ENCODE results near the gene SORCS3. TPM values are rescaled to one million over a fixed set of nuclear protein-coding genes. Genes with fewer than 3 reads are reported as not detected.

Gene SORCS3
- total and polyA plus RNA-seq, 9 of the 15 experiments (the other 6 are each of a cell fraction or from before 2014, with no cell fraction given), result not detected

GRCh38 chr10:104767745-104768144 lies 126.7 kb downstream of the SORCS3 start:
- ATAC-seq (no peak), DNase-seq (ENCODE audit: extremely low read depth in 1 of 4, low spot score in 3 of 4) (no peak), FAIRE-seq (no peak)
- POLR2A ChIA-PET, result no interaction called here
- Histone ChIP-seq H4K20me1 (replicated peaks; ENCODE audit: control insufficient read depth, insufficient read depth, low read length) (no peaks in the 10 kb centered on the region), H3K36me3 (ENCODE audit: control insufficient read depth, insufficient read depth, low read length) (no peaks in the 10 kb centered on the region), H2AFZ (ENCODE audit: low read depth, low read length) (no peak overlapping the region), H3K27me3 (ENCODE audit: control insufficient read depth in 2 of 2, insufficient read depth in 2 of 2, low read length in 2 of 2) (no peaks in the 10 kb centered on the region), H3K27ac (ENCODE audit: extremely low read depth, low read depth, low read length) (no peak overlapping the region), H3K9me3 (replicated peaks; ENCODE audit: control insufficient read depth, insufficient read depth, low read depth, low read length) (no peaks in the 10 kb centered on the region), H3K9ac (ENCODE audit: insufficient read depth in 1 of 2, low read depth in 2 of 2, low read length in 2 of 2) (no peak overlapping the region), H3K4me1 (replicated peaks in 1 of 2; ENCODE audit: control insufficient read depth in 2 of 2, insufficient read depth in 2 of 2, low read length in 2 of 2) (no peaks in the 10 kb centered on the region), H3K79me2 (ENCODE audit: control insufficient read depth, insufficient read depth, low read length) (no peaks in the 10 kb centered on the region), H3K4me2 (ENCODE audit: insufficient read depth, low read length) (no peak overlapping the region), H3K4me3 (no peak overlapping the region), H3K9me1 (ENCODE audit: control insufficient read depth, insufficient read depth, low read length) (no peaks in the 10 kb centered on the region)
- CTCF ChIA-PET (ENCODE audit: low intra/inter-chr PET ratio), result no interaction called here
- TF ChIP-seq NUFIP1 (IDR thresholded peaks at IDR 0.05; ENCODE audit: partially characterized antibody), result no peak
- TF ChIP-seq, protein P1, sequence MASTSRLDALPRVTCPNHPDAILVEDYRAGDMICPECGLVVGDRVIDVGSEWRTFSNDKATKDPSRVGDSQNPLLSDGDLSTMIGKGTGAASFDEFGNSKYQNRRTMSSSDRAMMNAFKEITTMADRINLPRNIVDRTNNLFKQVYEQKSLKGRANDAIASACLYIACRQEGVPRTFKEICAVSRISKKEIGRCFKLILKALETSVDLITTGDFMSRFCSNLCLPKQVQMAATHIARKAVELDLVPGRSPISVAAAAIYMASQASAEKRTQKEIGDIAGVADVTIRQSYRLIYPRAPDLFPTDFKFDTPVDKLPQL (IDR thresholded peaks at IDR 0.05; ENCODE audit: extremely low read depth, insufficient read length), result no peak
- TF ChIP-seq SMAD2 (IDR thresholded peaks at IDR 0.05; ENCODE audit: low read depth, low read length), result no peak
- TF ChIP-seq RBM14 (IDR thresholded peaks at IDR 0.05; ENCODE audit: borderline replicate concordance, insufficient read depth, low read depth, low read length), result no peak
- BruUV-seq (replicated peaks), result no TSS peak
- intact Hi-C loops (cut with micrococcal nuclease) (no loop called here), in situ Hi-C loops (cut with MboI) (no loop called here)
- 0% methylated on average over 1 of the region's 1 CpG for WGBS (ENCODE audit: insufficient coverage, low coverage, missing lambda C conversion rate)

DNA sequence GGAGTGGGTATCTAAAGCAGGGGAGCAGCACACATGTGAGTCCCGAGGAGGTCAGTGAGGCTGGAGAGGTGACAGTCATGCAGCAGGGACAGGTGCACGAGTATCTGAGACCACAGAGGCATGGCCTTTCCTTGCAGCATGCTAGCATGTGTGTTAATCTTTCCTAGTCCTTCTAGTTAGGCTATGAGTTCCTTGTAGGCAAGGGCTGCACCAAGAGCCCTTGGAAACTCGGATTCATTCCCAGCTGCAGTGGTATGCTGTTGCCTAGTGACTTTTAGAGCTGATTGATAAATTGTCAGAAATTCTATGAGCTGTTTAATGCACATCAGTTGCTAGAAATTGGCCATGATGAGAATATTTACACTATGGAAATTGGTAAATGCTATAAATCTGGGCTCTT lies 132.0 kb downstream of the SORCS3 start:
- no peak for FAIRE-seq
- TF ChIP-seq SOX6 (IDR thresholded peaks at IDR 0.05), result no peak
- no peak for TF ChIP-seq SMARCC2 (IDR thresholded peaks at IDR 0.05; ENCODE audit: low read depth)
- no peak for TF ChIP-seq KAT2B (IDR thresholded peaks at IDR 0.05; ENCODE audit: low read depth, low read length)
- no peak for TF ChIP-seq POLR2AphosphoS5 (IDR thresholded peaks at IDR 0.05; ENCODE audit: control insufficient read depth, insufficient read depth, low read depth, low read length)
- TF ChIP-seq SREBF1 (IDR thresholded peaks at IDR 0.05; ENCODE audit: borderline replicate concordance, low read depth, low read length), result no peak
- TF ChIP-seq ZBTB43 (CRISPR knock-in tag; IDR thresholded peaks at IDR 0.05), result no peak
- TF ChIP-seq RBM34 (IDR thresholded peaks at IDR 0.05; ENCODE audit: borderline replicate concordance, insufficient read depth, low read length), result no peak
- TF ChIP-seq, protein P2, sequence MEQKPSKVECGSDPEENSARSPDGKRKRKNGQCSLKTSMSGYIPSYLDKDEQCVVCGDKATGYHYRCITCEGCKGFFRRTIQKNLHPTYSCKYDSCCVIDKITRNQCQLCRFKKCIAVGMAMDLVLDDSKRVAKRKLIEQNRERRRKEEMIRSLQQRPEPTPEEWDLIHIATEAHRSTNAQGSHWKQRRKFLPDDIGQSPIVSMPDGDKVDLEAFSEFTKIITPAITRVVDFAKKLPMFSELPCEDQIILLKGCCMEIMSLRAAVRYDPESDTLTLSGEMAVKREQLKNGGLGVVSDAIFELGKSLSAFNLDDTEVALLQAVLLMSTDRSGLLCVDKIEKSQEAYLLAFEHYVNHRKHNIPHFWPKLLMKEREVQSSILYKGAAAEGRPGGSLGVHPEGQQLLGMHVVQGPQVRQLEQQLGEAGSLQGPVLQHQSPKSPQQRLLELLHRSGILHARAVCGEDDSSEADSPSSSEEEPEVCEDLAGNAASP (IDR thresholded peaks at IDR 0.05), result no peak
- no peak for TF ChIP-seq RNF2 (IDR thresholded peaks at IDR 0.05)
- no peak for TF ChIP-seq FOXA3 (CRISPR knock-in tag; conservative IDR thresholded peaks at IDR 0.05 in 1 of 2, IDR thresholded peaks at IDR 0.05 in 1 of 2)
- TF ChIP-seq SUPT5H (IDR thresholded peaks at IDR 0.05), result no peak

More for the DNA sequence above, 132.0 kb downstream of the SORCS3 start:
- in situ Hi-C loops (cut with MboI), result no loop called here
- Histone ChIP-seq H3K4me1 (replicated peaks in 1 of 2; ENCODE audit: control insufficient read depth in 2 of 2, insufficient read depth in 2 of 2, low read length in 2 of 2) (no peaks in the 10 kb centered on the region), H3K4me2 (ENCODE audit: insufficient read depth, low read length) (no peak overlapping the region), H3K27me3 (ENCODE audit: control insufficient read depth in 2 of 2, insufficient read depth in 2 of 2, low read length in 2 of 2) (no peaks in the 10 kb centered on the region), H3K9me1 (ENCODE audit: control insufficient read depth, insufficient read depth, low read length) (no peaks in the 10 kb centered on the region), H3K4me3 (no peak overlapping the region), H2AFZ (ENCODE audit: low read depth, low read length) (no peak overlapping the region), H3K9ac (ENCODE audit: insufficient read depth in 1 of 2, low read depth in 2 of 2, low read length in 2 of 2) (no peak overlapping the region), H4K20me1 (replicated peaks; ENCODE audit: control insufficient read depth, insufficient read depth, low read length) (no peaks in the 10 kb centered on the region), H3K79me2 (ENCODE audit: control insufficient read depth, insufficient read depth, low read length) (no peaks in the 10 kb centered on the region), H3K36me3 (ENCODE audit: control insufficient read depth, insufficient read depth, low read length) (no peaks in the 10 kb centered on the region), H3K27ac (ENCODE audit: extremely low read depth, low read depth, low read length) (no peak overlapping the region), H3K9me3 (replicated peaks; ENCODE audit: control insufficient read depth, insufficient read depth, low read depth, low read length) (no peaks in the 10 kb centered on the region)
- ATAC-seq (no peak), DNase-seq (ENCODE audit: extremely low read depth in 1 of 4, low spot score in 3 of 4) (no peak)
- intact Hi-C loops (cut with micrococcal nuclease), result no loop called here
- POLR2A ChIA-PET, result no interaction called here
- CTCF ChIA-PET (ENCODE audit: low intra/inter-chr PET ratio), result no interaction called here
- 0% methylated on average over 3 of the region's 3 CpGs for WGBS (ENCODE audit: insufficient coverage, low coverage, missing lambda C conversion rate)
- no TSS peak for BruUV-seq (replicated peaks)

Data from K562 (cell line).